ENCODE results near the gene FYCO1.

DNA sequence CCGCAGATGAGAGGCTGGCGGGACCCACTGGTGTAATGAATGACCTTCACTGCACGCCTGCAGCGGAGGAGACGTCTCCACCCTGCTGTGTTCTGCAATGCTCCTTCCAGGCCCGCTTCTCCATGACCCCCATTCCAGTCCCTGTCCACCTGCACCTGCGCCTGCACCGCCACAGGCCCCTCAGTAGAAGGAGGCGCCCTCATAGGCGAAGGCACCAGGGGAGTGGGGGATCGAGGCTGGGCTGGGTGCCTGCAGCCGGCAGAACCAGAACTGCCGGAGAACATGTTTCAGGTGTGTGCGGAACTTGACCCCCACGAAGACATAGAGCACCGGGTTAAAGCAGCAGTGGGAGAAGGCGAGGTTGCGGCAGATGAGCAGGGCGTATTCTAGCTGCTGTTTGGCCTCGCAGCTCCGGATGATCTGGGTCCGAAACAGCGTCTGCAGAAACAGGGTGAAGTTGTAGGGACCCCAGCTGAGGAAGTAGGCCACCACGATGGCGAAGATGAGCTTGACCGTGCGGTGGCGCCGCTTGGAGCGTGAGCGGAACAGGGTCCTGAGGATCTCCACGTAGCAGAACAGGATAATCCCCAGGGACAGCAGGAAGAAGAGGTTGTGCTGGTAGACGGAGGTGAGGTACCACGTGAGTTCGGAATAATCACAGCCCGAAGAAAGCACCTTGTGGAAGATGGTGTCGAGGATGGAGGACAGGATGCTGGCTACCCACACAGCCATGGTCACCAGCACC is 25.3 kb upstream of the FYCO1 start:
- TF ChIP-seq, protein P1, sequence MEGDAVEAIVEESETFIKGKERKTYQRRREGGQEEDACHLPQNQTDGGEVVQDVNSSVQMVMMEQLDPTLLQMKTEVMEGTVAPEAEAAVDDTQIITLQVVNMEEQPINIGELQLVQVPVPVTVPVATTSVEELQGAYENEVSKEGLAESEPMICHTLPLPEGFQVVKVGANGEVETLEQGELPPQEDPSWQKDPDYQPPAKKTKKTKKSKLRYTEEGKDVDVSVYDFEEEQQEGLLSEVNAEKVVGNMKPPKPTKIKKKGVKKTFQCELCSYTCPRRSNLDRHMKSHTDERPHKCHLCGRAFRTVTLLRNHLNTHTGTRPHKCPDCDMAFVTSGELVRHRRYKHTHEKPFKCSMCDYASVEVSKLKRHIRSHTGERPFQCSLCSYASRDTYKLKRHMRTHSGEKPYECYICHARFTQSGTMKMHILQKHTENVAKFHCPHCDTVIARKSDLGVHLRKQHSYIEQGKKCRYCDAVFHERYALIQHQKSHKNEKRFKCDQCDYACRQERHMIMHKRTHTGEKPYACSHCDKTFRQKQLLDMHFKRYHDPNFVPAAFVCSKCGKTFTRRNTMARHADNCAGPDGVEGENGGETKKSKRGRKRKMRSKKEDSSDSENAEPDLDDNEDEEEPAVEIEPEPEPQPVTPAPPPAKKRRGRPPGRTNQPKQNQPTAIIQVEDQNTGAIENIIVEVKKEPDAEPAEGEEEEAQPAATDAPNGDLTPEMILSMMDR (conservative IDR thresholded peaks at IDR 0.05 in 1 of 2, IDR thresholded peaks at IDR 0.05 in 1 of 2; ENCODE audit: low read depth in 1 of 2, low read length in 2 of 2), result no peak
- TF ChIP-seq EZH2 (IDR thresholded peaks at IDR 0.05; ENCODE audit: low read length, missing control alignments), result no peak

Data from fibroblast of lung (primary cell).